SK-N-SH (cell line): ENCODE data around the gene FAM210B.

Experiments used
- EZH2phosphoT487 ChIP-seq: fragments of 200-600 bp; sonication (generic); IDR thresholded peaks from 2 replicates; pipeline ENCODE4 v1.6.1; 2017; ENCODE audit warnings: low read depth, mixed run types, mild to moderate bottlenecking, antibody characterized with exemption, moderate library complexity, borderline replicate concordance
- MXI1 ChIP-seq: IDR thresholded peaks from 2 replicates; pipeline ENCODE4 v1.6.1; 2012; ENCODE audit warnings: mild to moderate bottlenecking, low read depth, low read length, improper control_type of control experiment
- RAD21 ChIP-seq: IDR thresholded peaks from 2 replicates; pipeline ENCODE4 v1.6.1; 2012; ENCODE audit warnings: mild to moderate bottlenecking, low read length
- TAF1 ChIP-seq: IDR thresholded peaks from 2 replicates; pipeline ENCODE4 v1.6.1; 2012; ENCODE audit warnings: low read depth, mild to moderate bottlenecking, low read length, moderate library complexity, borderline replicate concordance
- TCF12 ChIP-seq: IDR thresholded peaks from 2 replicates; pipeline ENCODE4 v1.4.0; 2012
- TF ChIP-seq, protein P1 (sequence below): fragments of 200-600 bp; sonication (generic); IDR thresholded peaks from 2 replicates; pipeline ENCODE4 v1.6.1; 2017; ENCODE audit warnings: antibody characterized with exemption, mild to moderate bottlenecking, moderate library complexity
- TF ChIP-seq, protein P2 (sequence below): IDR thresholded peaks from 2 replicates; pipeline ENCODE4 v1.6.1; 2012; ENCODE audit warnings: mild to moderate bottlenecking, low read depth, low read length, moderate library complexity

DNA sequence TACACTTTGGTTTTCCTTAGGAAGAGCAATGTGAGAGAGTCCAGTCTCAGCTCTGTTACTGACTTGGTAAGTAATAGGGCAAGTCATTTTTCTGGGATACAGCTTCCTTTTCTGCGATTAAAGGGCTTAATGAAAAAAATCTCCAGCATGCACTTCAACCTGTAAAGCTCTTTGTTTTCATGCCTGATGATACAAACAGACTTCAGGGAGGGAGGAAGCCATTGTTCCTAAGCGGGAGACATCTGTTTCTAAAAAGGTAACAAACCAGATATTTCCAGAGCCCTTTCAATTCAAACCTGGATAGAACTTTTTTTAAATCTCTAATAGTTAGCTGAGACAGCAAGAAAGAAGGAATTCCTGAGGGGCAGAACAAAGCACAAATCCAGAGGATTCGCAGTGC, 48.1 kb downstream of the FAM210B start:
- TF ChIP-seq TAF1 (no peak), TCF12 (no peak), RAD21 (no peak), EZH2phosphoT487 (no peak), MXI1 (no peak)
- TF ChIP-seq, protein P1, sequence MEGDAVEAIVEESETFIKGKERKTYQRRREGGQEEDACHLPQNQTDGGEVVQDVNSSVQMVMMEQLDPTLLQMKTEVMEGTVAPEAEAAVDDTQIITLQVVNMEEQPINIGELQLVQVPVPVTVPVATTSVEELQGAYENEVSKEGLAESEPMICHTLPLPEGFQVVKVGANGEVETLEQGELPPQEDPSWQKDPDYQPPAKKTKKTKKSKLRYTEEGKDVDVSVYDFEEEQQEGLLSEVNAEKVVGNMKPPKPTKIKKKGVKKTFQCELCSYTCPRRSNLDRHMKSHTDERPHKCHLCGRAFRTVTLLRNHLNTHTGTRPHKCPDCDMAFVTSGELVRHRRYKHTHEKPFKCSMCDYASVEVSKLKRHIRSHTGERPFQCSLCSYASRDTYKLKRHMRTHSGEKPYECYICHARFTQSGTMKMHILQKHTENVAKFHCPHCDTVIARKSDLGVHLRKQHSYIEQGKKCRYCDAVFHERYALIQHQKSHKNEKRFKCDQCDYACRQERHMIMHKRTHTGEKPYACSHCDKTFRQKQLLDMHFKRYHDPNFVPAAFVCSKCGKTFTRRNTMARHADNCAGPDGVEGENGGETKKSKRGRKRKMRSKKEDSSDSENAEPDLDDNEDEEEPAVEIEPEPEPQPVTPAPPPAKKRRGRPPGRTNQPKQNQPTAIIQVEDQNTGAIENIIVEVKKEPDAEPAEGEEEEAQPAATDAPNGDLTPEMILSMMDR, result no peak
- TF ChIP-seq, protein P2, sequence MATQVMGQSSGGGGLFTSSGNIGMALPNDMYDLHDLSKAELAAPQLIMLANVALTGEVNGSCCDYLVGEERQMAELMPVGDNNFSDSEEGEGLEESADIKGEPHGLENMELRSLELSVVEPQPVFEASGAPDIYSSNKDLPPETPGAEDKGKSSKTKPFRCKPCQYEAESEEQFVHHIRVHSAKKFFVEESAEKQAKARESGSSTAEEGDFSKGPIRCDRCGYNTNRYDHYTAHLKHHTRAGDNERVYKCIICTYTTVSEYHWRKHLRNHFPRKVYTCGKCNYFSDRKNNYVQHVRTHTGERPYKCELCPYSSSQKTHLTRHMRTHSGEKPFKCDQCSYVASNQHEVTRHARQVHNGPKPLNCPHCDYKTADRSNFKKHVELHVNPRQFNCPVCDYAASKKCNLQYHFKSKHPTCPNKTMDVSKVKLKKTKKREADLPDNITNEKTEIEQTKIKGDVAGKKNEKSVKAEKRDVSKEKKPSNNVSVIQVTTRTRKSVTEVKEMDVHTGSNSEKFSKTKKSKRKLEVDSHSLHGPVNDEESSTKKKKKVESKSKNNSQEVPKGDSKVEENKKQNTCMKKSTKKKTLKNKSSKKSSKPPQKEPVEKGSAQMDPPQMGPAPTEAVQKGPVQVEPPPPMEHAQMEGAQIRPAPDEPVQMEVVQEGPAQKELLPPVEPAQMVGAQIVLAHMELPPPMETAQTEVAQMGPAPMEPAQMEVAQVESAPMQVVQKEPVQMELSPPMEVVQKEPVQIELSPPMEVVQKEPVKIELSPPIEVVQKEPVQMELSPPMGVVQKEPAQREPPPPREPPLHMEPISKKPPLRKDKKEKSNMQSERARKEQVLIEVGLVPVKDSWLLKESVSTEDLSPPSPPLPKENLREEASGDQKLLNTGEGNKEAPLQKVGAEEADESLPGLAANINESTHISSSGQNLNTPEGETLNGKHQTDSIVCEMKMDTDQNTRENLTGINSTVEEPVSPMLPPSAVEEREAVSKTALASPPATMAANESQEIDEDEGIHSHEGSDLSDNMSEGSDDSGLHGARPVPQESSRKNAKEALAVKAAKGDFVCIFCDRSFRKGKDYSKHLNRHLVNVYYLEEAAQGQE, result no peak
